NCI-H2227 treated with DMSO at 0.1 percent for 48 hours (cell line): Measurements from ENCODE around the gene NKAIN4.

Experiments used
- DNase-seq: peaks from one replicate; lab custom pipeline; 2025; lab: John Stamatoyannopoulos, UW

Gene NKAIN4

DNA sequence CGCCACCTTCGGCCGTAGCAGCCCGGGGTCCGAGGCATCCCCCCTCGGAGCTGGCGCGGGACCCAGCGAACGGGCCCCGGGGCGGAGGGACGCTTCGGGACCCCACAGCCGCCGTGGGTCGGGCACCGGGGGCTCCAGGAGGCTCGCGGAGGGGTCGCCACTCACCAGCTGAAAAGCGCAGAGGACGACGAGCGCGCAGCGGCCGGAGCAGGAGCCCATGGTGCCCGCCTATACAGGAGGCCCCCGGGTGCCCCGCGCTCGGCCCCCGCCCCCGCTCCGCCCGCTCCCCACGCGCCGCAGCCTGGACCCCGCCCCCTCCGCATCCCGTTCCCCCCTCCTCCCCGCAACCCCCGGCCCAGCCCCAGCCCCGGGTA, at the start of gene NKAIN4:
Gene NKAIN4, minus strand, starts transcription at position 232 of the 374 bp plus-strand sequence. Its CDS starts 13 bp downstream, at position 219.
- no peak for DNase-seq

DNA sequence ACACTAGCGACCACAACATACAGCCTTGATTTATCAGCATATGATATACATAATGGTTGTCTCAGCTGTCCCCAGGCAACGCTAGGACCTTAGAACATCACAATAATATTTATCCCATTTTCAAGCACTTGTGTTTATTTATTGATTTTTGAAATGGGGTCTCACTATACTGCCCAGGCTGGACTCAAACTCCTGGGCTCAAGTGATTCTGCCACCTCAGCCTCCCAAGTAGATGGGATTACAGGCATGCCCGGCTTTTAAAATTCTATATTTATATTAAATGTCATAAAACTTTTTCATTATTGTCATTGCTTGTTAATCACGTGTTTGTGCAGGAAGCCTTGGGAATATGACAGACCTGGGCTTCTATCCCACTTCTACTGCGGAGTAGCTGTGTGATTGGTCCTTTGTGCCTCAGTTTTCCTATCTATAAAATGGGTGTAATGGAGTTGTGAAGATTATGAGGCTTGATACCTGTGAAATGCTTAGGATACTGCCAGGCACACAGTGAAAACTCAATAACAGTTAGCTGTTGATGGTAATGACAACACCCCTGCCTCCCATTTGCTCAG, 48.9 kb upstream of the NKAIN4 start:
- DNase-seq = no peak

DNA sequence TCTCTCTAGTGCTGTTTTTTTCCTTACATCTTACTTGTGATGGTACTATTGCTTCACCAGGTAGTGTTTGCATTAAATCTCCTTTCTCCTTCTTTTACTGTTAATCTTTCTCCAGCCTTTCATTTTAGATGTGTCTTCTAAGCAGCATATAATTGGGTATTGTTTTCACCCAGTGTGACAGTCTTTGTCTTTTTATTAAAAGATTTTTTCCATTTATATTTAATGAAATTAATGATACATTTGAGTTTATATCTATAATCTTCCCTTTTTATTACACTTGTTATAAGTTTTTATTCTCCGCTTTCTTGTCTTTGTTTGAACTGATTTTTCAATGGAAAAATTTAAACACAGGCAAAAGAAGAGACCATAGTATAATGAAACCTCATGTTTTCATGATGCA, 47.4 kb upstream of the NKAIN4 start:
- no peak for DNase-seq

DNA sequence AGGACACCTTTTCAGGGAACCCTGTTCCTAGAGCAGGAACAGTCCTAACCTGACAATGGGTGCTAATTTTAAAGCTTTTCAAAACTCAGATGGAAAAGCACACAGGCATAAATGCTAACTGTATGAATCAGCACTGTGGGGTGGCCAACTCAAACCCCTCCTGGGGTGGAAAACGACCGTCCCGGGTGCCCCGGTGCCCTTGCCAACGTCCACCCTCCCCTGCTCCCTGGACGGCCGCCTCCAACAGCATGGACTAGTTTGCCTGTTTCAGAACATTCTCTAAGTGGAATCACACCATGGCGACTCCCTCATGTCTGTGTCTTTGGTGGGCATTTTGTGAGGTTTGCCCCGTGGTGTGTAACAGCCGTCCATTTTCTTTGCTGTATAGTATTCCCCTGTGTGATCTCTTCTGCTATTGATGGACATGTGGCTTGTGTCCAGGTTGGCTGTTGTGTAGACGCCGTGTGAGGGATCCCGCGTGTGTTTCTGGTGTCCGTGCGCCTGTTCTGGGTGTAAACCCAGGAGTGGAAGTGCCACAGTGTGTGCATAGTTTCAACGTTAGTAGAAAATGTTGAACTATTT, 44.6 kb upstream of the NKAIN4 start:
- DNase-seq = no peak

DNA sequence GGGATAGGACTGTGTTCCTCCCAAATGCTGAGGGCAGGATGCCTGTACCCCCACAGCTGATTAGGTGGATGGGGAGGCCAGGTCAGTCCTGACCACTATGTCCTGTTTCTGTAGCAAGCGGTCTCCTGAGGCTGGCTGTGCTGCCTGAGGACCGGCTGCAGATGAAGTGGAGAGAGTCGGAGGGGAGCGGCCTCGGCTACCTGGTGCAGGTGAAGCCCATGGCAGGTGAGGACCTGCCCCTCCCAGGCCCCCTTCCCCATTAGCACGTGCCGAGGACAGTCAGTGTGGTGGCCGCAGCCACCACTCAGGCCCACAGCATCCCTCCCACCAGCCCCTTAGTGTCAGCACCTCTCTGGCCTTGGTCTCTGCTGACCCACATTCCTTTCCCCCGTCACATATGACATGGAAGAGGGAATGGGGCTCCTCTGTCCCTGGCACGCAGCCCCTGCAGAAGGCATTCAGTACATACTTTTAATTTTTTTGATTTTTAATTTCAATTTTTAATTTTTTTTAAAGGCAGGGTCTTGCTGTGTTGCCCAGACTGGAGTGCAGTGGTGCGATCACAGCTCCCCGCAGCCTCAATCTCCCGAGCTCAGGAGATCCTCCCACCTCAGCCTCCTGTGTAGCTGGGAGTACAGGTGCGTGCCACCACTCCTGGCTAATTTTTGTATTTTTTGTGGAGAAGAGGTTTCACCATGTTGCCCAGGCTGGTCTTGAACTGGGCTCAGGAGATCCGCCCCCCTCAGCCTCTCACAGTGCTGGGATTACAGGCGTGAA, 43.7 kb upstream of the NKAIN4 start:
- DNase-seq = no peak

DNA sequence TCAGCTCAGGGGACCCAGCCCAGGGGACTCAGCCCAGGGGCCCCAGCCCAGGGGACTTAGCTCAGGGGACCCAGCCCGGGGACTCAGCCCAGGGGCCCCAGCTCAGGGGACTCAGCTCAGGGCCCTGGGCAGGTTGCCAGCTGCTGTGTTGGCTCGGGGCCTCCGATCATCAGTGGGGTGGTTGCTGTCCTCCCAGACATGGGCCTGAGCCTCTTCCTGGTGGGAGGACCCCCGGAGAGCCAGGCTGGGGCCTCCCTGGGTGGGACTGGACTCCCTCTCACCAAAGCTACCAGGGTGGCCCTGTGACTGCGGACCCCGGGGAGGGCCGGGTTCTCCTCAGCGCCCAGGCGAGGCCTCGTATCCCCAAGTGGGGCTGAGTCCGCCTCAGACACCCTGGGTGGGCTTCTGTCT, 43.1 kb upstream of the NKAIN4 start:
- no peak for DNase-seq

DNA sequence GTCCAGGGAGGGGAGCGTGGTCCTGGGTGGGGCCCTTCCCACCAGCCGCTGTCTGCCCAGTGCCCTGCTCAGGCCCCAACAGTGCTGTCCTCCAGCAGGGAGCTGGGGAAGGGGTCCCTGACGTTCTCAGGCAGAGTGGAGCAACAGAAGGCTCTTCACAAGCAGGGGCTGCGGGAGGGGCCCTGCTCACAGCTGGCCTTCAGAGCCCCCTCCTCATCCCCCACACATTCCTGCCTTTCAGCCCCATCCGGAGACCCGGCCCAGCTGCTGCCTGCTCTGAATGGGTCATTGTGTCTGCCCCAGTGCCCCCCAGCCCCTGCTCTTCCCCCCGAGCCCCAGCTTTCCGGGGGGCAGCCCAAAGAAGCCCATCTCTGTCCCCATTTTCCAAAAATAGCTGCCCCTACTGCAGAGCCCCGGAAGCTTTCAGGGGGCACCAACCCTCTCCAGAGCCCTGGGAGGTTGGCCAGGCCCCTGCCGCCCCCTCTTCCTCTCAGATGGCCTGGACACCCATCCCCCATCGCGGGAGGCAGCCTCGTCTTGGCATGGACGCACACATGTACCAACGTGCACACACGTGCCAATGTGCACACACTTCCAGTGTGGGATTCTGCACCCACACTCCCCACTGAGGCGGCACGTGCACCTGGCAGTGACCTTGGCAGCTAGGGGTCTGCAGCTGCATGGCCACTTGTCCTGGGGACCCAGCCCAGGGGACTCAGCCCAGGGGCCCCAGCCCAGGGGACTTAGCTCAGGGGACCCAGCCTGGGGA, 42.5 kb upstream of the NKAIN4 start:
- DNase-seq = no peak

DNA sequence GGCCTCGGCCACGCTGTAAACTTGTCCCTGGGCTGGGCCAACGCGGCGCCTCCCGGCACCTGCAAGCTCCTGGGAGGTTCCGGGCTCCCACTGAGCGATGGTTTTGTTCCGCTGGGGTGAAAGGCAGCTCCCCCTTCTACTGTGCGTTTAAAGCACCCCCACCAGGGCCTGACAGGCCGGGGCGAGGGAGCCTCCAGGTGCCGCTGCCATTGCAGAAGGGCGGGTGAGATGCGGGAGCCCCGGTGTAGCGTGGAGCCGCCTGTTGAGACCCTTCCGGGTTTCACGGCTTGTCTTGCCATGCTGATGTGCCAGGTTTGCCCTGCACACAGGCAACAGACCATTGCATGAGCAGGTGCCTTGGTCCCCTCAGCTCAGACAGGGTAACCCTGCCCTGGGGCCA, 41.6 kb upstream of the NKAIN4 start:
- no peak for DNase-seq

DNA sequence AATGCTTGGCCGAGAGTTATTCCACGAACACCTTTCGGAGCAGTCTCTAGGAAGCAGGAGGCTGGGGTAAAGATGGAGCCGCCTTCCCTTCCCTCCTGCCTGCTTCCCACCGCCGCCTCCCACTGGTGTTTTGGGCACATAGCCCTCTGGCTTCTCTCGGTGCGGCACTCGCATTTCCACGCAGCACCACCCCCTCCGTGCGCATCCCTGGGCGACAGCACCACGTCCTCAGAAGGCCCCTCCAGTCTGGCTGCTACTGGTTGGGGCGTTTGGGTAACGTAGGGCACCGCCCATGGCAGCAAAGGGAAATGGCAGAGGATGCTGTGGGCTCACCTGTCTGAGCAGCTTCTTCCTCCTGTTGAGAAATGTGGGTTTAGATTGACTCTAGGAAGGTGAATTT, 41.2 kb upstream of the NKAIN4 start:
- no peak for DNase-seq

DNA sequence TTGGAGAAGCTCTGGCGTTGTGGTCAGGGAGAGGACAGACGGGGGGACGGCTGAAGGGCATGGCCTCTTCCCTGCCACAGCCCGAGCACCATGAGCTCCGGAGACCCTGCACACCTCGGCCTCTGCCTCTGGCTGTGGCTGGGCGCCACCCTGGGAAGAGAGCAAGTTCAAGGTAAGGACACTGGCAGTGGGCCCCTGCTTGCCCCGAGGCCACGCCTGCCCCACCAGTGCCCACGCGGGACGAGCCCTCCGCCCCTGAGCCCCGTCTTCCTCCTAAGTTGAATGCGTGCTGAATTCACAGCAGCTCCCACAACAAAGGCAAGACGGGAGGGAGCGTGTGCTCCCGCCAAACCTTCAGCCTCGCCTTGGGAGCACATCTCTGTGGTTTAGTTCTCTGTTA, 40.8 kb upstream of the NKAIN4 start:
- DNase-seq = no peak

DNA sequence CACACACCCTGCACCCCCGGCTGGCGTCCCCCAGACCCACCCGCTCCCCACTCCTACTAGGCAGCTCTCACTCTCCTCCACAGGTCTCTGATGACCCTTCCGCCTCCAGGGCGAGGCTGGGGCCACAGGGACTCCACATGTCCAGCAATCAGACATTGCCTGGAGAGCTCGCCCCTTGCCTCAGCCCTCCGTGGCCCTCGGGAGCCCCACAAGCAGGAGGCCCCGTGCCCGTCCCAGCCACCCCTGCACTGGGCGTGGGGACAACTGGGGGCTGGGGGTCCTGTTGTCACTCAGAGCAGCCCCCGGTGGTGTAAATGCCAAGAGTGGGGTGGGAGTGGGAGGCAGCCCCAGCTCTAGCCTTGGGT, 40.3 kb upstream of the NKAIN4 start:
- no peak for DNase-seq

DNA sequence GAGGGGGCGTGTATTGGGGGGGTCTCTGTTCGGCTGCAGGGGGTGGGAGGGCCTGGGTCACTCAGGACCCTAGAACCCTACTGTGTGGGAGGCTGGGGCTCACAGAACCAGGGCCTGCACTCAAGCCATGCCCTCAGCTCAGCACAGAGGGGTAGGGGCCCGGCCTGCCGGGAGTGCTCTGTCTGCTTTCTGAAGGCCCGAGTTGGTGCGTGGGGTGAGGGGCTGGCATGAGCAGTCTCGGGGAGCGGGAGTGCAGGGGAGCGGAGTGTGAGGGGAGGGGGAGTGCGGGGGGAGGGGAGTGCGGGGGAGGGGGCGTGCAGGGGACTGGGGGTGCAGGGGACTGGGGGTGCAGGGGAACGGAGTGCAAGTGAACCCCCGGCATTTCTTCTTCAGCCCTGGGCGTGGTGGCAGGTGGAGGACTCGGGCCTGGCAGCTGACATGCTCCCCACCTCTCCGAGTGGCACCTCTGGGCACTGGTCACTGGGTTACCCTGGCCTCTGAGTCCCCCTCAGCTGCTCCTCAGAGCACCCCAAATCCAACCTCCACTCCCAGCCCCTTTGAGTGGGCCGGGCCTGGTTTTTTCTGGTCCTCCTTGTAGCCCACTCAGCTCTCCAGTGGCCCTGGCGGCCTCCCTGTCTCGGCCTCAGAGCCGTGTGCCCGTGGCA, 39.7 kb upstream of the NKAIN4 start:
- no peak for DNase-seq

DNA sequence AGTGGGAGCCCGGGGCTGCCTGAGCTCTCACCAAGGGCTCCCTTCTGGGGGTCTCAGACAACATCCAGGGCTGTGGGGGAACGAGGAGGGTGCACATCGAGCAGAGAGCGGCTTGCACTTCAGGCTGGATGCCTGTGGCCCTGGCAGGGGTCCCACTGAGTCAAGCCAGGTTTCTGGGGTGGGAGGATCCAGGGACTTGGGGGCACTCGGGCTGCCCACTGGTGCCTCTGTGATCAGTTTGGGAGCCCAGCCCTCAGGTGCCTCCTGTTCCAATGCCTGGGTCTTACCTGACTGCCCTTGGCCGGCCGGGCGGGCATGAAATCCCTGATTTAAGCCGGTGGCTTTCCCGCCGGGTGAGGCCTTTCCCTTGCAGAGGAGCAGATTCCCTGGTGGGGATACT, 39.2 kb upstream of the NKAIN4 start:
- no peak for DNase-seq

DNA sequence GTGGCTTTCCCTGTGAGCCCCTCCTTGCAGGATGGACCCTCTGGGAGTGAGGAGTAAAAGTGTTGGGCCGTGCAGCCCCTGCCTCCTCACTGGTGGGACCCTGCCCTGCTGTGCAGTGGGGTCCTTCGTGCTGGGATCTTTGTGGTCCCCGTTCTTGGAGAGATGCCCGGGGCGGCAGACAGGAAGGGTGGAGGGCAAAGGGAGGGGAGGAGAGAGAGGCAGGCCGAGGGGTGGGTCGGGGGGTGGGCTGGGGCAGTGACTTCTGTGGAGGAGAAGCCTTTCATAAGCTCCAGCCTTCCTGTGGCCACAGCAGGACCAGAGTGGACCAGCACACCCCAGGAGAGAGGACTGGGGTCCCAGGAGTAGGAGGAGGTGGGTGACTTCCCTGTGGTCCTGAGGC, 38.6 kb upstream of the NKAIN4 start, which contains the start of gene COL20A1:
Gene COL20A1, plus strand, starts transcription at position 283 of the 400 bp plus-strand sequence. CDS start 1,922 bp downstream, outside the sequence.
- DNase-seq = no peak

DNA sequence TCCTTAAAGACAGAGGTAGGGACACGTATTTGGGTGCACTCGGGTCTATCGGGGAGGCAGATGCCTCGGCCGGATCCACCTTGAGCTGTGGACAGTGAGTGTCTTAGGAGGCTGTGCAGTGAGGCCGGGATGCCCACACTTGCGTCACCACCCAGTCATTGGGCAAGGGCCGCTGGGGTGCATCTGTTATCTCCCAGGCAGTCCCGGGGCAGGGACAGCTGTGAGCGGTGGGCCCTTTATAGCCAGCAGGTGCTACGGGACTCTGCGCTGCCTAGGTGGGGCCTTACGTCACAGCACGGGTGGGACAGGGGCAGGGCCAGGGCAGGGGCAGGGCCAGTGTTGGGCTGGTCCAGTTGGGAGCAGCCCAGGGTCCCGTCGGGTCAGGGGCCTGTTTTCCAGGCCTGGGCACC, 38.0 kb upstream of the NKAIN4 start:
- DNase-seq = no peak

DNA sequence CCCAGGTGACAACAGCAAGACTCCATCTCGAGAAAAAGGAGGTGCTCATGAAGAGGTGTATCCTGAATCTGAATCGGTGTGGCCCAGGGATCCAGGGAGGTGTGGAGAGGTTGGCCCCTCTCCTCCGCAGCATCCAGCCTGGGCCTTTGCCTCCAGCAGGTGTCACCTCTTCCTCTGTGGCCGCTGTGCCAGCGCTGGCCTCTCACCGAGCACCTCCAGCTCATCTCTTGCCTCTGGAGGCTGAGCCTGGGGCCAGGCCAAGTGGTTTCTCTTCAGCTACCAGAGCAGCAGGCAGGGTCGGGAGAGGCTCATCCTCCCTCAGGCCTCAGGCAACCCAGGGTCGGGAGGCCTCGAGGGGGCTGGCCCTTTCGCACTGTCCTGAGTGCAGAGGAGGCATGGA, 37.5 kb upstream of the NKAIN4 start:
- no peak for DNase-seq

DNA sequence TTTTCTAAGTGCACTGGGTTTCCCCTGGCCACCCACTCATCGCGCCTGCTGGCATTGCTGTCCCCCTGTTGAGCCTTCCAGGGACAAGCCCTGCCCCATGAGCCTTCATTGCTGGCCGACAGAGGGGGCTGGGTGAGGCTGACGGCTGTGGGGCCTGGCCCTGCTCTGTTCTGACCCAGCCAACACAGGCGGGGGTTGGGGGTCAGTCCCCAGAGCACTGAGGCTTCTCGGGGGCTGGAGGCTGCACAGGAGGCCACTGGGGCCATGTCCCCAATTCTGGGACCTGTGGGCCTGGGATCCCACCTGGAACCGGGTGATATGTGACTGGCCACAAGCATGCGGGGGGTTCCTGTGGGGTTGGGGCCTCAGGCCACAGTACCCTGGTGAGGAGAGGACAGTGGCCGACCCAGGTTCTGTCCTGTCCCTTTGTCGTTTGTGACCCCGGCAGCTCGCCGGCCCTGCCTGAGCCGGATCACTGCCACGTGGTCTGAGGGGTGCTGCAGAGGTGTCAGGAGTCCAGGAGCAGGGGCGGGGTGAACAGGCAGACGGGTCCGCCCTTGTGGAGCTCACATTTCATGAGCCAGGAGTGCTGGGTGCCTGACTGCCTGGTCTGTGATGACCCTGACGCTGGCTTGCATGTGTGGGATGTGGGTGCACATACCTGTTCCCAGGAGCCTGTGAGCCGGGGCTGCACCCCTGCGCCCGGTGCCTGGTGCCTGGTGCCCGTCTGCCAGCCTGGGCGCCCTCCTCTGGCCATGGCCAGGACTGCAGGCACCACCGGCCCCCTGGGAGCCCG, 36.6 kb upstream of the NKAIN4 start:
- no peak for DNase-seq

DNA sequence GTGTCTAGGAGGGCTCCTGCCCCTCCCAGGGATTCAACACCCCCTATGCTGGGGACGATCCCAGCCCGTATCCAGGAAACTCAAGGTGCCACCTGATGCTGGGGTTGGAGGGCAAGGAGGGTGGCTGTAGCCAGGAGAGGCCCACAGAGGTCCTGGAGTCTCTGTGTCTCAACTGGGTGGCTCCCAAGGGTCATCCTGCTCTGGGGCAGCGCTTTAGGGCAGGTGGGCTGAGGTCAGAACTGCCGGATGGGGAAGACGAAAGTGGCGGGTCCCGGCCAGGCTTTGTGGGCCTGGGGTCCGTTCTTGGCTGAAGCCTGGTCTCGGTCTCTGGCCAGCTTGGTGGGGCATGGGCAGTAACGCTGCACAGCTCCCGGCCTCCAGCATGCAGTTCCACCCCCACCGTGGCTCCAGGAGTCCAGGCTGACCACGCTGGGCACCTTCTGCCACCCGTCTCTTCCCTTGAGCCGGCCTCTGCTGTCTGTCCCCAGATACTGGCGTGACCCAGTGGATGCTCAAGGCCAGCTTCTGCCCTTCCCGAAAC, 35.9 kb upstream of the NKAIN4 start:
- no peak for DNase-seq

DNA sequence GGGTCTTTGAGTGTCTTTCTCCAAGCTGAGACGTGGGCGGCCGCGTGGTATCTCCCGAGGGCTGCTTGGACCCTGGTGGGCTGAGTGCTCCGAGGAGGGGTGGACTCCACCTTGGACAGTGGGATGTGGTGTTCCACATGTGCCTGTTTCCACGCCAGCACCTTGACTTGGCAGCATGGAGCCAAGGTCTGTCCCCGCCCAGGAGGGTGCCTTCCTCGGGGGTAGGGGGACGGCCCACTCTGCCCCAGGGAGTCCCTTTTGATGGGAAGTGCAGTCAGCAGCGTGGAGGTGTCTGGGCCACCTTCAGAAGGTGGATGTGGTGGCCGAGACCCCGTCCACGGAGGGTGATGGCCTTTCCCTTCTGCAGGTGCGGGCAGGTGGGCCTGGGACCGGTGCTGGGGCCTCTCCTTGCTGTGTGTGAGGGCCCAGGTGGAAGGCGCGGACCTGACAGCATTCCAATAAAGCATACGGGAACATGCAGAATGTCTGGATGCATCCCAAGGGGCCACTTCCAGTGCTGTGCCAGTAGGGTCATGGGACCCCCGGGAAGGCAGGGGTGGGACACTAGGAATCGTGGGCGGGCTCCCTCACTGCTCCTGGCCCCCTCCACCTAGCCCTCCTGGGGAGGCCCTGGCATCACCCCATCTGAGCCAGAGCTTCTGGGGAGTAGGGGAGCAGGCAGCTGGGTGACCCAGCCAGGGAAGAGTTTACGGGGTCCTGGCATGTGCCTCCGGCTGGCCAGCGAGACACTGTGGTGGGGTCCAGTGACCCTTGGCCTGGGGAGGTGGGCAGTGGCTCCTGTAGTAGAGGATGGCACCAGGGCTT, 35.3 kb upstream of the NKAIN4 start:
- DNase-seq = no peak

DNA sequence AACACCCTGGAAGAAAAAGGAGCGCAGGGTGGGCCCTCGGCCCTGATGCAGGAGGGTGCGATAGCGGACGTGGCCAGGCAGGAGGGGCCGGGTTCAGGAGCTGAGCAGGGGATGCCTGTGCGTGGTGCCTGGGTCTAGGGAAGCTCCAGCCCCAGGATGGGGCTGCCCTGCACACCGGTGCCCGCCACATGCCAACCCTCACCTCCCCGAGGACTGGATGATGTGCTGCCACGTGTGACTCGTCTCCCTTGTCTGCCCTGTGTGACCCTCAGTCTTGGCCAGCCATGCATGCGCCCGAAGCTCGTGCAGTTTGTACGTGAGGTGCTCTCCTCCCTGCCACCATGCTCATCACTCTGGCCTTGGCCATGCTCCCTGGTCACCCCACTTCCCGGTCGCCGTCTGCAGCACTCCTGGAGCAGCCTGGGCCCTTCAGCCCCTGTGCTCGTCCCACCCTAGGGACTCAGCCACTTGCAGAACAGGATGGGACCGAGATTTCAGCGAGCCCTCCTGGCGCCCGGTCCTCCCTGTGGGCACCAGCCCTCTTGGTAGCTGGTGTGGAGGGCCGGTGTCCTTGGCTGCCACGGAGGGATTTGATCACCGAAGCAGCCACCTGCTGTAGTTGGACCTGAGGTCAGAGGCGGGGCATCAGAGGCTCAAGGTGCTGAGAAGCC, 34.5 kb upstream of the NKAIN4 start:
- DNase-seq = no peak
